HG03571 (cell line): ENCODE data around the gene ALKAL2.
"Not testable (repeated sequence)": the region's sequence is repeated elsewhere in the genome, so short reads cannot be mapped to it uniquely, and the experiment has no call there.

ENCODE experiments used
- ATAC-seq: cut with Tn5 transposase; IDR thresholded peaks from one replicate; pipeline ENCODE4 v1.9.1; 2021; ENCODE audit not compliant: unreplicated experiment

The ALKAL2 gene

GRCh38 chr2:287911-288757 is at the start of gene ALKAL2:
Gene ALKAL2, minus strand, starts transcription at chr2:288091. Its CDS starts 256 bp downstream, at chr2:287835.
- ATAC-seq, result no peak

GRCh38 chr2:336949-337348 is 49.1 kb upstream of the ALKAL2 start:
- not testable (repeated sequence) for ATAC-seq

GRCh38 chr2:336360-336759 is 48.5 kb upstream of the ALKAL2 start:
- ATAC-seq, result no peak

- no peak for ATAC-seq
Measured at GRCh38 chr2:332592-332991, 44.7 kb upstream of the ALKAL2 start.

- ATAC-seq, result no peak
Measured at GRCh38 chr2:328761-329160, 40.9 kb upstream of the ALKAL2 start.

GRCh38 chr2:323035-323434 is 35.1 kb upstream of the ALKAL2 start:
- no peak for ATAC-seq

- ATAC-seq, result no peak
Measured at GRCh38 chr2:322326-322725, 34.4 kb upstream of the ALKAL2 start.

GRCh38 chr2:320561-320960 is 32.7 kb upstream of the ALKAL2 start:
- no peak for ATAC-seq

GRCh38 chr2:319059-319600 is 31.2 kb upstream of the ALKAL2 start:
- ATAC-seq, result no peak

- no peak for ATAC-seq
Measured at GRCh38 chr2:317501-318424, 29.9 kb upstream of the ALKAL2 start.

GRCh38 chr2:316381-316780 is 28.5 kb upstream of the ALKAL2 start:
- ATAC-seq, result no peak

- not testable (repeated sequence) for ATAC-seq
Measured at GRCh38 chr2:315925-316324, 28.0 kb upstream of the ALKAL2 start.

- ATAC-seq, result no peak
Measured at GRCh38 chr2:314561-315336, 26.9 kb upstream of the ALKAL2 start.

GRCh38 chr2:313991-314390 is 26.1 kb upstream of the ALKAL2 start:
- no peak for ATAC-seq

- ATAC-seq, result no peak
Measured at GRCh38 chr2:310994-311393, 23.1 kb upstream of the ALKAL2 start.

GRCh38 chr2:309954-310510 is 22.1 kb upstream of the ALKAL2 start:
- ATAC-seq, result no peak

- ATAC-seq, result no peak
Measured at GRCh38 chr2:309148-309953, 21.5 kb upstream of the ALKAL2 start.

GRCh38 chr2:305366-305765 is 17.5 kb upstream of the ALKAL2 start:
- no peak for ATAC-seq

- ATAC-seq, result no peak
Measured at GRCh38 chr2:296354-296753, 8.5 kb upstream of the ALKAL2 start.

- ATAC-seq, result no peak
Measured at GRCh38 chr2:295090-295489, 7.2 kb upstream of the ALKAL2 start.
